Transverse colon (tissue), 4 donors: ENCODE data around the gene EYS. TPM values are rescaled to one million over a fixed set of nuclear protein-coding genes. Genes with fewer than 3 reads are reported as not detected.

Experiments
- DNase-seq: peaks from one replicate; pipeline ENCODE4 v3.0.0-alpha.2; 2019
- H3K27ac ChIP-seq, 4 donors: fragments of 200-600 bp; sonication (generic); 2 replicates each; pipeline ENCODE4 v1.5.1; 2016 to 2018; ENCODE audit warnings: inconsistent platforms in 4 of 4
- H3K27me3 ChIP-seq: fragments of 200-600 bp; sonication (generic); 2 replicates; pipeline ENCODE4 v1.5.1; 2017; ENCODE audit warnings: inconsistent platforms
- H3K36me3 ChIP-seq, 4 donors: fragments of 200-600 bp; sonication (generic); 2 replicates each; pipeline ENCODE4 v1.5.1; 2017 to 2019; ENCODE audit warnings: inconsistent platforms in 4 of 4
- H3K4me1 ChIP-seq, 4 donors: fragments of 200-600 bp; sonication (generic); 2 replicates each; pipeline ENCODE4 v1.5.1; 2017 to 2020; ENCODE audit warnings: inconsistent platforms in 4 of 4
- H3K4me3 ChIP-seq, 4 donors: fragments of 200-600 bp; sonication (generic); 1 replicate in 1 of 4; 2 replicates in 3 of 4; pipeline versions ENCODE4 v1.5.1 to v1.6.1; 2017 to 2019; ENCODE audit warnings: inconsistent platforms in 4 of 4
- H3K9me3 ChIP-seq, 2 donors: fragments of 200-600 bp; sonication (generic); 2 replicates each; pipeline ENCODE4 v1.5.1; 2017 to 2019; ENCODE audit warnings: inconsistent platforms in 2 of 2
- CTCF ChIP-seq, 5 experiments: fragments of 200-600 bp in 3 of 5; fragments of 450-650 bp in 2 of 5; sonication (generic) in 3 of 5; IDR thresholded peaks; 1 replicate in 2 of 5; 2 replicates in 3 of 5; pipeline ENCODE4 v1.5.1; 2016 to 2017; ENCODE audit warnings: antibody characterized with exemption in 5 of 5, inconsistent platforms in 3 of 5, mild to moderate bottlenecking in 2 of 5, moderate library complexity in 1 of 5
- EP300 ChIP-seq: sonication (generic); formaldehyde crosslinking; IDR thresholded peaks from one replicate; pipeline ENCODE4 v1.6.1; 2017; ENCODE audit warnings: antibody characterized with exemption, low read depth
- POLR2A ChIP-seq: fragments of 450-650 bp; IDR thresholded peaks from one replicate; pipeline ENCODE4 v1.6.1; 2016; ENCODE audit warnings: antibody characterized with exemption, mild to moderate bottlenecking, moderate library complexity
- POLR2AphosphoS5 ChIP-seq, 3 donors: sonication (generic); formaldehyde crosslinking; IDR thresholded peaks; one replicate each; pipeline ENCODE4 v1.6.1; 2016; ENCODE audit warnings: antibody characterized with exemption in 3 of 3
- WGBS, 2 donors: methylation state at CpG; one replicate each; pipeline ENCODE4 v1.1.5; 2018; ENCODE audit warnings: low coverage in 1 of 2; 5-methylcytosine and 5-hydroxymethylcytosine counted together
- in situ Hi-C, 4 donors: fragments of 200-750 bp; cut with MboI; loops; one replicate each; pipeline versions ENCODE4 v1.15.0 to v1.15.1; 2017; ENCODE audit warnings: low sequenced_read_pairs in 3 of 4, low pct_ligation_motif_present in 1 of 4, low pct_unique_long_range_greater_than_20kb in 1 of 4
- intact Hi-C: fragments of 100-400 bp; cut with DNase I; formaldehyde crosslinking; loops from one replicate; pipeline ENCODE4 v1.15.1; 2023; ENCODE audit warnings: low total_unique reads
- total RNA-seq, 4 donors: library from RNA; depleted of rRNA; stranded (reverse); fragments of >200 nt; gene quantifications; one replicate each; pipeline ENCODE4 v1.1.0, GENCODE V29; 2016

EYS gene
- total RNA-seq, 4 donors from 2014 or later: 0.41 TPM; not detected in 3

- TF ChIP-seq EP300 (no peak), POLR2A (no peak), POLR2AphosphoS5 (IDR thresholded peaks at IDR 0.05) (no peak), CTCF (IDR thresholded peaks at IDR 0.05) (no peak)
- intact Hi-C loops: no loop called here
- H3K27ac ChIP-seq: no peak overlapping the region
- no peaks in the 10 kb centered on the region for H3K27me3 ChIP-seq
- in situ Hi-C loops: no loop called here
- no peak overlapping the region for H3K4me3 ChIP-seq
- no peaks in the 10 kb centered on the region for H3K4me1 ChIP-seq
- H3K36me3 ChIP-seq: no peaks in the 10 kb centered on the region
- DNase-seq: no peak
- 68 to 71% methylated on average over 2 of the region's 2 CpGs for WGBS, 2 donors
- no peaks in the 10 kb centered on the region for H3K9me3 ChIP-seq
Measured at GRCh38 chr6:64714073-64714472, 993.0 kb downstream of the EYS start.

GRCh38 chr6:64713175-64713574 lies 993.9 kb downstream of the EYS start:
- no peak overlapping the region for H3K4me3 ChIP-seq
- no peak overlapping the region for H3K27ac ChIP-seq
- H3K4me1 ChIP-seq: no peaks in the 10 kb centered on the region
- H3K27me3 ChIP-seq: no peaks in the 10 kb centered on the region
- TF ChIP-seq EP300 (no peak), POLR2AphosphoS5 (IDR thresholded peaks at IDR 0.05) (no peak), POLR2A (no peak), CTCF (IDR thresholded peaks at IDR 0.05) (no peak)
- in situ Hi-C loops: no loop called here
- no peaks in the 10 kb centered on the region for H3K9me3 ChIP-seq
- no peak for DNase-seq
- intact Hi-C loops: no loop called here
- WGBS, 2 donors: 61 to 80% methylated on average over 1 of the region's 1 CpG
- H3K36me3 ChIP-seq: no peaks in the 10 kb centered on the region

- no peaks in the 10 kb centered on the region for H3K36me3 ChIP-seq
- H3K27me3 ChIP-seq: no peaks in the 10 kb centered on the region
- no peak overlapping the region for H3K4me3 ChIP-seq
- H3K4me1 ChIP-seq: no peaks in the 10 kb centered on the region
- no peak for TF ChIP-seq EP300
- no peak for TF ChIP-seq POLR2A
- TF ChIP-seq CTCF (IDR thresholded peaks at IDR 0.05): no peak
- TF ChIP-seq POLR2AphosphoS5 (IDR thresholded peaks at IDR 0.05): no peak
- H3K9me3 ChIP-seq: no peaks in the 10 kb centered on the region
- DNase-seq: no peak
- in situ Hi-C loops (no loop called here), intact Hi-C loops (no loop called here)
- 40 to 90% methylated on average over 1 to 2 of the region's 2 CpGs for WGBS, 2 donors
- no peak overlapping the region for H3K27ac ChIP-seq
Measured at GRCh38 chr6:64712606-64713005, 994.4 kb downstream of the EYS start.

GRCh38 chr6:64703922-64704321 lies 1003.1 kb downstream of the EYS start:
- WGBS, 2 donors: 48% methylated on average over 2 of the region's 2 CpGs

More at GRCh38 chr6:64703922-64704321, 1003.1 kb downstream of the EYS start:
- in situ Hi-C loops (no loop called here), intact Hi-C loops (no loop called here)
- Histone ChIP-seq H3K4me1 (no peaks in the 10 kb centered on the region), H3K9me3 (no peaks in the 10 kb centered on the region), H3K27ac (no peak overlapping the region), H3K36me3 (no peaks in the 10 kb centered on the region), H3K27me3 (no peaks in the 10 kb centered on the region), H3K4me3 (no peak overlapping the region)
- no peak for TF ChIP-seq CTCF (IDR thresholded peaks at IDR 0.05)
- no peak for TF ChIP-seq POLR2A
- TF ChIP-seq POLR2AphosphoS5 (IDR thresholded peaks at IDR 0.05): no peak
- no peak for TF ChIP-seq EP300
- DNase-seq: no peak
